HG02884 (cell line): ENCODE measurements around the gene ABCB8.

Experiments used
- ATAC-seq: cut with Tn5 transposase; IDR thresholded peaks from one replicate; pipeline ENCODE4 v1.9.1; 2021; ENCODE audit warnings: mild to moderate bottlenecking, moderate library complexity; ENCODE audit not compliant: unreplicated experiment

The ABCB8 gene

GRCh38 chr7:151028131-151028947, at the start of gene ABCB8:
ABCB8 (plus strand) TSS chr7:151028450; CDS start chr7:151028516, 66 bp downstream.
- peak; percentile 94 for ATAC-seq

- ATAC-seq, result no peak
These were observed 48.4 kb upstream of the ABCB8 start for GRCh38 chr7:150979713-150980390.

- no peak for ATAC-seq
These were observed 47.6 kb upstream of the ABCB8 start for GRCh38 chr7:150980663-150981062.

GRCh38 chr7:150981644-150982043, 46.6 kb upstream of the ABCB8 start:
- no peak for ATAC-seq

GRCh38 chr7:150982351-150982750, 45.9 kb upstream of the ABCB8 start:
- ATAC-seq, result no peak

GRCh38 chr7:150983893-150984368, 44.3 kb upstream of the ABCB8 start:
- no peak for ATAC-seq

GRCh38 chr7:150986099-150986512, 42.1 kb upstream of the ABCB8 start:
- ATAC-seq, result no peak

GRCh38 chr7:150986556-150986955, 41.7 kb upstream of the ABCB8 start:
- no peak for ATAC-seq

- no peak for ATAC-seq
These were observed 39.7 kb upstream of the ABCB8 start for GRCh38 chr7:150988230-150989226.

GRCh38 chr7:150989456-150989855, 38.8 kb upstream of the ABCB8 start:
- no peak for ATAC-seq

- ATAC-seq, result no peak
These were observed 37.6 kb upstream of the ABCB8 start, which contains the start of gene NOS3 for GRCh38 chr7:150990416-150991186. NOS3 (plus strand) TSS chr7:150991017; CDS start chr7:150993804, 2,787 bp downstream.

- no peak for ATAC-seq
These were observed 36.1 kb upstream of the ABCB8 start for GRCh38 chr7:150992051-150992640.

- ATAC-seq, result peak; percentile 54
These were observed 35.4 kb upstream of the ABCB8 start for GRCh38 chr7:150992833-150993302.

GRCh38 chr7:150993511-150993910, 34.7 kb upstream of the ABCB8 start:
- ATAC-seq, result no peak

- ATAC-seq, result no peak
These were observed 34.0 kb upstream of the ABCB8 start for GRCh38 chr7:150994141-150994837.

GRCh38 chr7:150994838-150995510, 33.3 kb upstream of the ABCB8 start:
- ATAC-seq, result no peak

- ATAC-seq, result no peak
These were observed 31.7 kb upstream of the ABCB8 start for GRCh38 chr7:150996376-150997074.

GRCh38 chr7:150997075-150997511, 31.2 kb upstream of the ABCB8 start:
- ATAC-seq, result no peak
